Body of pancreas (tissue), 4 donors: ENCODE results near the gene CLEC2A. TPM values are rescaled to one million over a fixed set of nuclear protein-coding genes. Genes with fewer than 3 reads are reported as not detected.

ENCODE experiments used
- ATAC-seq: fragments of 150-250 bp; one replicate; pipeline ENCODE4 v1.9.1; 2016
- DNase-seq, 4 donors: peaks; one replicate each; pipeline ENCODE4 v3.0.0-alpha.2; 2019
- H3K27ac ChIP-seq, 4 donors: fragments of 200-600 bp; sonication (generic); 1 replicate in 3 of 4; 2 replicates in 1 of 4; pipeline versions ENCODE4 v1.5.1 to v1.6.1; 2016 to 2019; ENCODE audit warnings: mild to moderate bottlenecking in 1 of 4, mixed read lengths in 1 of 4, moderate library complexity in 1 of 4
- H3K27me3 ChIP-seq, 2 donors: fragments of 200-600 bp; sonication (generic); one replicate each; pipeline ENCODE4 v1.6.0; 2016; ENCODE audit warnings: mild to moderate bottlenecking in 1 of 2
- H3K36me3 ChIP-seq, 2 donors: fragments of 200-600 bp; sonication (generic); replicated peaks in 1 of 2; 2 replicates each; pipeline ENCODE4 v1.5.1; 2016; ENCODE audit warnings: low read depth in 2 of 2; ENCODE audit not compliant: insufficient read depth in 1 of 2
- H3K4me1 ChIP-seq: fragments of 200-600 bp; sonication (generic); one replicate; pipeline ENCODE4 v1.6.0; 2016
- H3K4me3 ChIP-seq, 2 donors: fragments of 200-600 bp; sonication (generic); 1 replicate in 1 of 2; 2 replicates in 1 of 2; pipeline ENCODE4 v1.5.1; 2016 to 2019
- H3K9me3 ChIP-seq, 3 donors: fragments of 200-600 bp; sonication (generic); 1 replicate in 2 of 3; 2 replicates in 1 of 3; pipeline ENCODE4 v1.5.1; 2016
- CTCF ChIP-seq, 7 experiments: fragments of 450-650 bp in 4 of 7; fragments of 200-600 bp in 3 of 7; sonication (generic) in 3 of 7; IDR thresholded peaks; one replicate each; pipeline ENCODE4 v1.5.1; 2016 to 2019; ENCODE audit warnings: antibody characterized with exemption in 7 of 7
- POLR2A ChIP-seq, 3 donors: fragments of 450-650 bp; IDR thresholded peaks; one replicate each; pipeline ENCODE4 v1.6.1; 2016; ENCODE audit warnings: antibody characterized with exemption in 3 of 3, mild to moderate bottlenecking in 2 of 3
- WGBS, 2 donors: methylation state at CpG; one replicate each; pipeline ENCODE4 v1.1.5; 2017; 5-methylcytosine and 5-hydroxymethylcytosine counted together
- intact Hi-C: fragments of 100-400 bp; cut with DNase I; formaldehyde crosslinking; loops from one replicate; pipeline ENCODE4 v1.15.1; 2023
- total RNA-seq, 2 donors: library from RNA; depleted of rRNA; stranded (reverse); fragments of >200 nt; gene quantifications; one replicate each; pipeline ENCODE4 v1.1.0, GENCODE V29; 2016

The CLEC2A gene
- total RNA-seq, 2 donors from 2014 or later = not detected

- Histone ChIP-seq H3K9me3 (no peaks in the 10 kb centered on the region), H3K27ac (no peak overlapping the region), H3K4me3 (no peak overlapping the region), H3K27me3 (no peaks in the 10 kb centered on the region), H3K36me3 (no peaks in the 10 kb centered on the region), H3K4me1 (no peaks in the 10 kb centered on the region)
- no peak for TF ChIP-seq CTCF (IDR thresholded peaks at IDR 0.05)
- intact Hi-C loops = no loop called here
- ATAC-seq (no peak), DNase-seq (no peak)
- 49 to 69% methylated on average over 3 of the region's 3 CpGs for WGBS, 2 donors
Observed at GRCh38 chr12:9947674-9948073, 15.5 kb upstream of the CLEC2A start.

GRCh38 chr12:9944391-9944790 lies 12.2 kb upstream of the CLEC2A start:
- Histone ChIP-seq H3K36me3 (no peaks in the 10 kb centered on the region), H3K4me1 (no peaks in the 10 kb centered on the region), H3K27me3 (no peaks in the 10 kb centered on the region), H3K9me3 (no peaks in the 10 kb centered on the region), H3K4me3 (no peak overlapping the region), H3K27ac (no peak overlapping the region)
- intact Hi-C loops = no loop called here
- WGBS, 2 donors = 47 to 64% methylated on average over 2 of the region's 2 CpGs
- DNase-seq (no peak), ATAC-seq (no peak)
- TF ChIP-seq POLR2A (IDR thresholded peaks at IDR 0.05) (no peak), CTCF (IDR thresholded peaks at IDR 0.05) (no peak)

GRCh38 chr12:9943240-9943639 lies 11.1 kb upstream of the CLEC2A start:
- DNase-seq = peak in 1 of 4 donors; percentile 19

GRCh38 chr12:9941838-9942237 lies 9.7 kb upstream of the CLEC2A start:
- Histone ChIP-seq H3K27ac (no peak overlapping the region), H3K36me3 (no peaks in the 10 kb centered on the region), H3K4me3 (no peak overlapping the region), H3K4me1 (no peaks in the 10 kb centered on the region), H3K9me3 (no peaks in the 10 kb centered on the region), H3K27me3 (no peaks in the 10 kb centered on the region)
- TF ChIP-seq POLR2A (IDR thresholded peaks at IDR 0.05) = no peak
- intact Hi-C loops = no loop called here
- ATAC-seq = no peak
- 50 to 55% methylated on average over 1 of the region's 1 CpG for WGBS, 2 donors
- no peak for DNase-seq

More at GRCh38 chr12:9943240-9943639, 11.1 kb upstream of the CLEC2A start:
- 38 to 43% methylated on average over 17 to 19 of the region's 19 CpGs for WGBS, 2 donors
- no peak for ATAC-seq
- Histone ChIP-seq H3K27me3 (no peaks in the 10 kb centered on the region), H3K27ac (no peak overlapping the region), H3K9me3 (no peaks in the 10 kb centered on the region), H3K4me3 (no peak overlapping the region), H3K4me1 (no peaks in the 10 kb centered on the region), H3K36me3 (no peaks in the 10 kb centered on the region)
- TF ChIP-seq POLR2A (IDR thresholded peaks at IDR 0.05) (no peak), CTCF (IDR thresholded peaks at IDR 0.05) (no peak)
- intact Hi-C loops = no loop called here

- no peaks in the 10 kb centered on the region for H3K4me1 ChIP-seq
- WGBS, 2 donors = 30 to 33% methylated on average over 2 of the region's 2 CpGs
- H3K9me3 ChIP-seq = no peaks in the 10 kb centered on the region
- no peak overlapping the region for H3K27ac ChIP-seq
- no peak for DNase-seq
- no peaks in the 10 kb centered on the region for H3K27me3 ChIP-seq
- ATAC-seq = no peak
- no peak overlapping the region for H3K4me3 ChIP-seq
- intact Hi-C loops = no loop called here
- TF ChIP-seq POLR2A (IDR thresholded peaks at IDR 0.05) (no peak), CTCF (IDR thresholded peaks at IDR 0.05) (peak in 1 of 7 experiments; percentile 6)
- H3K36me3 ChIP-seq = no peaks in the 10 kb centered on the region
Observed at GRCh38 chr12:9940375-9940774, 8.2 kb upstream of the CLEC2A start.
